ENCODE results near the gene SP1. TPM values are rescaled to one million over a fixed set of nuclear protein-coding genes. Genes with fewer than 3 reads are reported as not detected.

Gene SP1
- total and polyA plus RNA-seq, 2 experiments from 2014 or later: 11.1 to 68.4 TPM

GRCh38 chr12:53380794-53381730 is 1.1 kb downstream of the SP1 start:
- Histone ChIP-seq H3K9me2 (ENCODE audit: insufficient read depth) (no peaks in the 10 kb centered on the region), H3K36me3 (ENCODE audit: insufficient read depth) (peaks cover 22% of the 10 kb centered on the region; the same call in 1 of the 2 replicates), H3K4me1 (ENCODE audit: insufficient read depth) (peaks cover 16% of the 10 kb centered on the region), H2AFZ (no peak overlapping the region), H3K4me3 (peak overlapping the region; percentile 66), H3K4me2 (peak overlapping the region; percentile 86), H3F3A (replicated peaks; ENCODE audit: low read depth) (0 out of 2 replicates have a peak, but pooled peaks cover 6% of the 10 kb centered on the region), H3K27ac (ENCODE audit: low read depth) (peak overlapping the region; percentile 99), H4K20me1 (replicated peaks; ENCODE audit: insufficient read depth) (peaks cover 7% of the 10 kb centered on the region), H3K27me3 (ENCODE audit: insufficient read depth) (no peaks in the 10 kb centered on the region), H3K79me2 (replicated peaks; ENCODE audit: insufficient read depth) (peaks cover 50% of the 10 kb centered on the region)
- no peaks in the 10 kb centered on the region; the same call in 1 of the 3 replicates for H3K9me3 Mint-ChIP-seq
- peaks cover 29% of the 10 kb centered on the region for H3K4me1 Mint-ChIP-seq
- peaks cover 44% of the 10 kb centered on the region for H3K36me3 Mint-ChIP-seq (ENCODE audit: low read depth)
- TF ChIP-seq CREB1 (CRISPR knock-in tag; IDR thresholded peaks at IDR 0.05; ENCODE audit: low read depth) (no peak), ZNF462 (CRISPR knock-in tag; IDR thresholded peaks at IDR 0.05) (no peak), ETS1 (IDR thresholded peaks at IDR 0.05) (no peak), JUNB (IDR thresholded peaks at IDR 0.05; ENCODE audit: unreplicated experiment) (no peak), REST (IDR thresholded peaks at IDR 0.05; ENCODE audit: unreplicated experiment) (no peak), ZNF331 (CRISPR knock-in tag; IDR thresholded peaks at IDR 0.05; ENCODE audit: low read depth) (no peak)
- peak overlapping the region; percentile 99 for H3K27ac Mint-ChIP-seq
- H3K27me3 Mint-ChIP-seq (ENCODE audit: insufficient read depth, low read depth, poor library complexity): peaks cover 2% of the 10 kb centered on the region
- ATAC-seq: no peak
- peak overlapping the region; percentile 90 for H3K4me3 Mint-ChIP-seq
- peak; percentile 45 for DNase-seq (ENCODE audit: low spot score)

Data from GM23338 (cell line).